ENCODE results near the gene DOCK6. TPM values are rescaled to one million over a fixed set of nuclear protein-coding genes. Genes with fewer than 3 reads are reported as not detected.
"Not testable (repeated sequence)": the region's sequence is repeated elsewhere in the genome, so short reads cannot be mapped to it uniquely, and the experiment has no call there.

Gene DOCK6
- total RNA-seq, 2 donors from 2014 or later, result 0.62 to 6.1 TPM

DNA sequence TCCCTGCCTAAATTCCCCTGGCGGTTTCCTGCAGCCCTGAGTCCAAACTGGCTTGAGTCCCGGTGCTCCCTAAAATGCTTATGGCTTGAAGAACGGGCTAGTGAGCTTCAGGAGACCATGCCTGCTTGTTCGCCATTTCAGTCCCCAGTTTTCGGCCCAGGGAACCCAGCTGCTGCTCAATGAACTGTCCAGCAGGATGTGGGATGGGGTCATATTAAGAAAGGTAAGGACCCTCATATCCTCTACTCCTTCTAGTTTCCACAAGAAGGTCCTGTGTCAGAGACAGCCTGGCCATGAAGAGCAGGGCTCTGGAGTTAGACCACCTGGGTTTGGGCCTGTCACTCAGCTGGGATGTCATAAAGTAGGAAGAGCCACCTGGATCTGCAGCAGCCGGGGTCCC, 89.7 kb downstream of the DOCK6 start:
- DNase-seq (no peak), ATAC-seq (no peak)
- Mint-ChIP-seq H3K4me1 (no peaks in the 10 kb centered on the region), H3K4me3 (no peak overlapping the region), H3K36me3 (ENCODE audit: low read depth) (no peaks in the 10 kb centered on the region), H3K27ac (no peak overlapping the region), H3K27me3 (peaks cover under 1% of the 10 kb centered on the region)
- no peaks in the 10 kb centered on the region for H3K9me3 ChIP-seq (ENCODE audit: control insufficient read depth, low read length, poor library complexity, severe bottlenecking)

DNA sequence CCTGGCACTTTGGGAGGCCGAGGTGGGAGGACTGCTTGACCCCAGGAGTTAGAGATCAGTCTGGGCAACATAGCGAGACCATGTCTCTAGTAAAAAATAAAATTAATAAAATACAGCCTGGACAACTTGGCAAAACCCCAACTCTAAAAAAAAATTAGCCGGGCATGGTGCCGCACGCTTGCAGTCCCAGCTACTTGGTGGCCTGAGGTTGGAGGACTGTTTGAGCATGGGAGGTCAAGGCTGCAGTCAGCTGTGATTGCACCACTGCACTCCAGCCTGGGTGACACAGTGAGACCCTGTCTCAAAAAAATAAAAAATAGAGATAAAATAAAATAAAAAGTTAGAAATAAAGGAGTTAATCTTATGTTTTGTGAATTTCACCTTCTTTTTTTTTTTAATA, 91.2 kb downstream of the DOCK6 start:
- Mint-ChIP-seq H3K4me3 (no peak overlapping the region), H3K27me3 (no peaks in the 10 kb centered on the region), H3K27ac (no peak overlapping the region), H3K4me1 (no peaks in the 10 kb centered on the region), H3K36me3 (ENCODE audit: low read depth) (no peaks in the 10 kb centered on the region)
- DNase-seq (no peak), ATAC-seq (no peak)
- H3K9me3 ChIP-seq (ENCODE audit: control insufficient read depth, low read length, poor library complexity, severe bottlenecking), result no peaks in the 10 kb centered on the region

DNA sequence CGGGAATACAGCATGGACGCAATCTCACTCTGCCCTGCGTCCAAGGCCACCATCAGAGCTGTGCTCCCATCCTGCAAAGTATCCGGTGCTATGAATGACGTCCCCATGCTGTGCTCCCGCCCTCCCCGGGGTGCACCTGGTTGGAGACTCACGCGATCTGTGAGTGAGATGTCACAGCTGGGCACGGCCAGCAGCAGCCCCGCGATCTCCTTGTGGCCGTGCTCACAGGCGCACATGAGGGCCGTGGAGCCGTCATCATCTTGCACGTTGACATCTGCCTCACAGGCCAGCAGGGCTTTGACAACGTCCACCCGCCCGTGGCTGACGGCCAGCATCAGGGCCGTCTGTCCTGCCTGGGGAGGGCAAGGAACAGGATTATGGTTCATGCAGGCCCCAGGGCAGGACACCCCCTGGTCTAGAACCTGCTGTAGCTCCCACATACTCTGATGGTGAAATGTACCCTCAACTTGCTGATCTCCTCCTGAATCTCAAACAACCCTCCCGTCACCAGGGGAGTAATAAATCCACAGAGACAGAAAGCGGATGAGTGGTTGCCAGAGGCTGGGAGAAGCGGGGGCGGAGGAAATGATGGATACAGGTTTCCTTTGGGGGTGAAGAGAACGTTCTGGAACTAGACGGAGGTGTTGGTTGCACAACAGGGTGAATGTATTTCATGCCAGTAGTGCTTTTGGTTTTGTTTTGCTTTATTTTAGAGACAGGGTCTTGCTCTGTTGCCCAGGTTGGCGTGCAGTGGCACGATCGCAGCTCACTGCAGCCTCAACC, 92.2 kb downstream of the DOCK6 start:
- Mint-ChIP-seq H3K4me3 (no peak overlapping the region), H3K27ac (no peak overlapping the region), H3K27me3 (no peaks in the 10 kb centered on the region), H3K4me1 (no peaks in the 10 kb centered on the region), H3K36me3 (ENCODE audit: low read depth) (no peaks in the 10 kb centered on the region)
- H3K9me3 ChIP-seq (ENCODE audit: control insufficient read depth, low read length, poor library complexity, severe bottlenecking), result no peaks in the 10 kb centered on the region
- no peak for DNase-seq
- no peak for ATAC-seq

DNA sequence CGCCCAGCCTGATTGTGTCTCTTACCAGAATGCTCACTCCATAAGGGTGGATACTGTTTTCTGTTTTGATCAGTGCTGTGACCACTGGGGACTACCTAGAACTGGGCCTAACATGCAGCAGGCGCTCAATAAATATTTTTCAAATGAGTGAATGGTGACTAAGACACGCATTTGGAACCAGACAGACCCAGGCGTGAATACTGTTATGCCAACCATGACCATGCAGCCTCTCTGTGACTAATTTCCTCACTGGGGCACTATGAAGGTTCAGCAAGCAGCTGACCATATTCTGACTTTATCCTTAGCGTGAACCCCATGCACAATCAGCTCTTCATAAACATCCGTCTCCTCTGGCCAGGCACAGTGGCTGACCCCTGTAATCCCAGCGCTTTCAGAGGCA, 93.8 kb downstream of the DOCK6 start:
- ATAC-seq (no peak), DNase-seq (no peak)
- H3K36me3 Mint-ChIP-seq (ENCODE audit: low read depth), result no peaks in the 10 kb centered on the region
- no peak overlapping the region for H3K4me3 Mint-ChIP-seq
- H3K27me3 Mint-ChIP-seq, result peaks cover 5% of the 10 kb centered on the region
- no peaks in the 10 kb centered on the region for H3K4me1 Mint-ChIP-seq
- H3K9me3 ChIP-seq (ENCODE audit: control insufficient read depth, low read length, poor library complexity, severe bottlenecking), result no peaks in the 10 kb centered on the region
- no peak overlapping the region for H3K27ac Mint-ChIP-seq

DNA sequence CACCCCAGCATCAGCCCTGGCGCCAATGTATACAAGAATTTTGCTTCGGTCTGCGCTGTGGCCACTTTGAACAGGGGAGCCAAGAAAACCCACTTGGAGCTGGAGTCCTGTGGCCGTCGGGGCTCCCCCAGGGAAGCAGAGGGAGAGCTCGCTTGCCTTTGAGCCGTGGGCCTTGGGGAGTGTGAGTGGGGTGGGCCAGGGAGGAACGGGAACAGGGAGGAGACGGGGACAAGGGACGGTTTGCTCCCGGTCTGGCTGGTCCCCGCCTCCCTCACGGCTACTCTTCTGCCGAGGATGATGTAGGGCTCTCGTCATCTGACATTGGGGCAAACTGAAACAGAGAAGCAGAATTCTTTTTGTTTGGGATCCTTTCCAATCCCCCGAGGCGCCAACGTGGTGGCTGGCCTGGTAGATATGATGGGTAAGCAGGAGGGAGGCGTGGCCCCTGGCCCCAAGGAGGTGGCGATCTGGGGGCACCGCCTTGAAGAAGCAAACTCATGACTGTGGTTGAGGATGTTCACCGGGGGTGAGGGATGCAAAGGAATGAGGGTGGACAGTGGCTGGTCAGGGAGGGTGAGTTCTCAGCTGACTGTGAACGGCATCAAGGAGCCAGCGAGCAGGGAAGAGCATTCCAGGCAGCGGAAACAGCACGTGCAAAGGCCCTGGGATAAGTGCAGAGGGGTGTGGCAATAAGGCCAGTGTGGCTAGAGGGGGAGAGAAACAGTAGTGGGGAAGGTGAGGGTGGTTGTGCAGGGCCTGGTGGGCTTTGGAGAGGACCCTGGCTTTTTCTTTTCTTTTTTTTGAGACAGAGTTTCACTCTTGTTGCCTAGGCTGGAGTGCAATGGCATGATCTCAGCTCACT, 95.8 kb downstream of the DOCK6 start:
- no peak overlapping the region for H3K4me3 Mint-ChIP-seq
- no peak for DNase-seq
- no peaks in the 10 kb centered on the region for H3K4me1 Mint-ChIP-seq
- H3K36me3 Mint-ChIP-seq (ENCODE audit: low read depth), result no peaks in the 10 kb centered on the region
- H3K27ac Mint-ChIP-seq, result no peak overlapping the region
- peaks cover 5% of the 10 kb centered on the region for H3K27me3 Mint-ChIP-seq
- no peaks in the 10 kb centered on the region for H3K9me3 ChIP-seq (ENCODE audit: control insufficient read depth, low read length, poor library complexity, severe bottlenecking)
- no peak for ATAC-seq

DNA sequence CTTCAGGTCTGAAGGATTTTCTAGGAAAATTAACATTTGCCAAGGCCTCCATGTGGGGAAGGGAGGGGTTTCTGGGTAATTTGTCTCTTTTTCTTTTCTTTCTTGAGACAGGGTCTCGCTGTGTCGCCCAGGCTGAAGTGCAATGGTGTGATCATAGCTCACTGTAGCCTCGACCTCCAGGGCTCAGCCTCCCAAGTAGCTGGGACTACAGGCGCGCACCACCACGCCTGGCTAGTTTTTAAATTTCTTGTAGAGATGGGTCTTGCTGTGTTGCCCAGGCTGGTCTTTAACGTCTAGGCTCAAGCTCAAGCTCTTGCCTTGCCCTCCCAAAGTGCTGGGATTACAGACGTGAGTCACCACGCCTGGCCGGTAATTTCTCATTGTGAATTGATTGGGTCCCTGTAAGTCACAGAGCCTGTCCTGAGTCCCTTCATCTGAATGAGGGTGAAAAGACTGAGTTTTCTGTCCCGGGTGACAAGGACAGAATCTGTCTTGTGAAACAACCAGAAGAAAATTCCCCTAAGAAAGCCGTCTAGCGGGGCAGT, 96.8 kb downstream of the DOCK6 start:
- Mint-ChIP-seq H3K4me1 (no peaks in the 10 kb centered on the region), H3K36me3 (ENCODE audit: low read depth) (no peaks in the 10 kb centered on the region), H3K27ac (no peak overlapping the region), H3K4me3 (no peak overlapping the region), H3K27me3 (peaks cover 5% of the 10 kb centered on the region)
- no peak for ATAC-seq
- no peaks in the 10 kb centered on the region for H3K9me3 ChIP-seq (ENCODE audit: control insufficient read depth, low read length, poor library complexity, severe bottlenecking)
- no peak for DNase-seq

DNA sequence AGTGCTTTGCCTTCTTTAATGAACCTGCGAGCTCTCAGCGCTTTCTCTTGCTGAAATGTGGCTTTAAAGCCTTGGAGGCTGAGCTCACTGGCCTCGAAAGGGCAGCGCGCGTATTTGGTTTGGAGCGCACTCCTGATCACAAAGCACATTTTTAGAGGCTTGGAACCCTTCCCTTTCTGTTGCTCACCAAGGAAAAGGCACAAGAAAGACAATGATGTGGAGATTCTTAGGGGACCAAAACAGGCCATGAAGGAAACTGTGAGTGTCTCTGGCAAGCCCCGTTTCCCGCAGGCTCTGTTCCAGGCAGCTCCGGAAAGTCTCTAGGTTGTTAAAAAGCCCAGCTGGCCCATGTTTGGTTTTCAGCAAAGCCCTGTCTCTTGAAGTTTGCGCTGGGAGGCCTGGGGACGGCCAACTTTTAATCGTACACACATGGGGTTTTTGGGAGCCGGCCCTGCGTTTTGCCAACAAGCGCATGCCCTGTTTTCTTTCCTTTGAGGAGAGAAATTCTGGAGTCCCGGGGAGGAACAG, 97.4 kb downstream of the DOCK6 start:
- Mint-ChIP-seq H3K27ac (no peak overlapping the region), H3K4me1 (no peaks in the 10 kb centered on the region), H3K36me3 (ENCODE audit: low read depth) (no peaks in the 10 kb centered on the region), H3K4me3 (no peak overlapping the region), H3K27me3 (peaks cover 5% of the 10 kb centered on the region)
- no peaks in the 10 kb centered on the region for H3K9me3 ChIP-seq (ENCODE audit: control insufficient read depth, low read length, poor library complexity, severe bottlenecking)
- ATAC-seq (no peak), DNase-seq (no peak)

DNA sequence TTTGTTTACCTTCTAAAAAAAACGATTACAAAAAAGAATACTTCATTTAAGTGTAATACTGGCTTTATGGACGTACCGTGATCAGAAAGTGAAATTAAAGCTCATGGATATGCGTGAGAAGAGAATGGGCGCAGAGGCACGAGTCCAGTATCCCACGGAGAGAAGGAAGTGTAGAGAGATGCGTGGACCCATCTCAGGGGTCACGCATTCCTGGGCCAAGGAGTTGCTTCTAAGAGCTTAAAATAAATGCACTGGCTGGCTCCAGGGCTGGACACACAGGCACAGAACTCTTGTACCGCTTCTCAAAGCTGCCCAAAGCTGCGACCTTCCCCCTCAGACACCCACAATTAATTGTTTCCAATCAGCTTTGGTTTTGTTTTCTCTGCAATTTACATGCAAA, 98.0 kb downstream of the DOCK6 start:
- Mint-ChIP-seq H3K27ac (no peak overlapping the region), H3K27me3 (peaks cover 5% of the 10 kb centered on the region), H3K36me3 (ENCODE audit: low read depth) (no peaks in the 10 kb centered on the region), H3K4me1 (no peaks in the 10 kb centered on the region), H3K4me3 (no peak overlapping the region)
- H3K9me3 ChIP-seq (ENCODE audit: control insufficient read depth, low read length, poor library complexity, severe bottlenecking), result no peaks in the 10 kb centered on the region
- ATAC-seq (no peak), DNase-seq (no peak)

DNA sequence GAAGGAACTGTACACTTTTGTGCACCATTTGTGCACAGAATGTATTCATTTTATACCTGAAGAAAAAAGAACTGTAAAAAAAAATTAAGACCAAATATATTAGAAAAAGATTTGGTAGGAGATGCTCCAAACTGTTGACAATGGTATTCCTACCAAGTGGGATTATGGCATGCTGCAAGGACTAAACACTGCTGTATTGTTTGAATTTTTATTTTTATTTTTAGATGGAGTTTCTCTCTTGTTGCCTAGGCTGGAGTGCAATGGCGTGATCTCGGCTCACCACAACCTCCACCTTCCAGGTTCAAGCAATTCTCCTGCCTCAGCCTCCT, 101.9 kb downstream of the DOCK6 start:
- ATAC-seq, result not testable (repeated sequence)

DNA sequence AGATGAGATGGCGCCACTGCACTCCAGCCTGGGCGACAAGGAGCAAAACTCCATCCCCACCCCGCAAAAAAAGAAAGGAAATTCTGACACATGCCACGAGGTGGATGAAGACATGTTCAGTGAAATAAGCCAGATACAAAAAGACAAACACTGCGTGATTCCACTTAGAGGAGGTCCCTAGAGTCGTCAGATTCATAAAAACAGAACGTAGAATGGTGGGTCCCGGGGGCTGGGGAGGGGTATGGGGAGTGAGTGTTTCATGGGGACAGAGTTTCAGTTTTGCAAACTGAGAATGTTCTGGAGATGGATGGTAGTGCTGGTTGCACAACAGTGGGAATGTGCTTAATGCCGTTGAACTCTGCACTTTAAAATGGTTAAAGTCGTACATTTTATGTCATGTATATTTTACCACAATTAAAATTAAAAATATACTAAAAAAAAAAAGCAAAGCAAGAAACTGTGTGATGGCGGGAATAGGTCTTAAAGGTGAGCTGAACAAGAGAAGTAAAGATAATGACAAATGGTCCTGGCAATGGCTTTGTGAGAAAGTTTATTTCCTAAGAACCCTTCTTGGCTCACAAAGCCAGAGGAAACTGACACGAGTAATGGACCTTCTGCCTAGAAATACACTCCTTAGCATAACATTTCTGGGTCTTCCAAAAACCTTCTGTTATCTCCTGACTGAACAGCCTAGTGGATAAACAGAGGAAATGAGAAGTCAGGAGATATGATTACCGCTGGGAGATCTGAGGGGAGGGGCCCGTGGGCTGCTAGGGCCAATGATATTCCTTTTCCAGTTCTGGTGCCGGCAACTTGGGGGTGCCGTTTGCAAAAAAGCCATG, 102.5 kb downstream of the DOCK6 start:
- no peak for DNase-seq
- no peaks in the 10 kb centered on the region for H3K9me3 ChIP-seq (ENCODE audit: control insufficient read depth, low read length, poor library complexity, severe bottlenecking)
- ATAC-seq, result no peak
- peaks cover 3% of the 10 kb centered on the region for H3K4me1 Mint-ChIP-seq
- peaks cover 3% of the 10 kb centered on the region for H3K27me3 Mint-ChIP-seq
- no peak overlapping the region for H3K4me3 Mint-ChIP-seq
- H3K36me3 Mint-ChIP-seq (ENCODE audit: low read depth), result no peaks in the 10 kb centered on the region
- no peak overlapping the region for H3K27ac Mint-ChIP-seq

More for the DNA sequence above, 101.9 kb downstream of the DOCK6 start:
- H3K4me3 Mint-ChIP-seq; H3K9me3 ChIP-seq (ENCODE audit: control insufficient read depth, low read length, poor library complexity, severe bottlenecking); H3K27me3 Mint-ChIP-seq; DNase-seq; H3K27ac Mint-ChIP-seq; H3K36me3 Mint-ChIP-seq (ENCODE audit: low read depth); H3K4me1 Mint-ChIP-seq: not testable (repeated sequence)

DNA sequence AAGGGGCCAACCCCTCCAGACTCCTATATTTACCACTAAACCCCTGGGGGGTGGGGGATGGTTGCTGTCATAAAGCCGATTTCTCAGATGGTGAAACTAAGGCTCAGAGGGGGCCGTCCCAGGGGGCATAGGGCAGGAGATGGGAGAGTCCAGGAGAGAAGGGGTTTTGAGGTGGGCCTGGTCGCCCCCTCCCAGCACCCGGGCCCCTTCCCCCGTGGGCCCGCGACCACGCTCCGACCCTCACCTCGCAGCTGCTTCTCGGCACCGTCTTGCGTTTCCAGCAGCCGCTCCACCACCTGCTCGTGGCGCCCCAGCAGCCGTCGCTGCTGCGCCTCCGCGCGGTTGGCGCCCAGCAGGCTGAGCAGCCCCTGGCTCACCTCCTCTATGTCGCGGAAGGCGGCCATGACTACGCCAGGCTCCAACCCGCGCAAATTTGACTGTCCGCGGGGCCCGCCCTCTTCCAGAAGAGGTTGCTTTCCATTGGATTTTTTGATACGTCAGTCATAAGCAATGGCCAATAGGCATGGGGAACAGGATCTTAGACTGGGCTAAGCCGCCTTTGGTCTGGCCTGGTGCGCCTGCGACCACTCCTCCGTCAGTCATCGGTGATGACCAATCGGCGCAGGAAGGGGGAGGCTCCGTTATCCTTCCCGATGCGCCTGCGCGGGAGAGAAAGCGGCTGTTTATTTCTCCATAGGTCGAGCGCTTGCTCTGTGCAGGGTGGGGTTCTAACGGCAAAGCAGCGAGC, 106.8 kb downstream of the DOCK6 start, which contains the start of gene SPC24:
SPC24 (minus strand) TSS at position 410 of the 748 bp plus-strand sequence; CDS start at position 404, 6 bp downstream.
- H3K27ac Mint-ChIP-seq, result peak within 1 kb of the TSS; percentile 88

DNA sequence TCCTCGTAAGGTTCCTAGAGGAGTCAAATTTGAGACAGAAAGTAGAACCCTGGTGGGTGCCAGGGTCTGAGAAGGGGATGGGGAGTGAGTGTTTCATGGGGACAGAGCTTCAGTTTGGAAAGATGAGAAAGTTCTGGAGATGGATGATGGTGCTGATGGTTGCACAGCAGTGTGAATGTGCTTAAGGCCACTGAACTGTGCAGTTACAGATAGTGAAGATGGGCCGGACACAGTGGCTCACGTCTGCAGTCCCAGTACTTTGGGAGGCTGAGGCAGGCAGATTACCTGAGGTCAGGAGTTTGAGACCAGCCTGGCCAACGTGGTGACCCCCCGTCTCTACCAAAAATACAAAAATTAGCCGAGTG, 107.7 kb downstream of the DOCK6 start:
- H3K27me3 Mint-ChIP-seq, result no peaks in the 10 kb centered on the region
- no peaks in the 10 kb centered on the region for H3K36me3 Mint-ChIP-seq (ENCODE audit: low read depth)
- H3K4me3 Mint-ChIP-seq, result peak overlapping the region; percentile 90
- DNase-seq (no peak), ATAC-seq (no peak)
- H3K9me3 ChIP-seq (ENCODE audit: control insufficient read depth, low read length, poor library complexity, severe bottlenecking), result no peaks in the 10 kb centered on the region
- peak overlapping the region; percentile 88 for H3K27ac Mint-ChIP-seq
- H3K4me1 Mint-ChIP-seq, result peaks cover 8% of the 10 kb centered on the region

More for the DNA sequence above, 106.8 kb downstream of the DOCK6 start, which contains the start of gene SPC24:
- ATAC-seq, result peak; percentile 98
- H3K9me3 ChIP-seq (ENCODE audit: control insufficient read depth, low read length, poor library complexity, severe bottlenecking), result no peaks in the 10 kb centered on the region
- no peaks in the 10 kb centered on the region for H3K27me3 Mint-ChIP-seq
- H3K4me3 Mint-ChIP-seq, result peak within 1 kb of the TSS; percentile 90
- peaks cover 8% of the 10 kb centered on the region for H3K4me1 Mint-ChIP-seq
- no peaks in the 10 kb centered on the region for H3K36me3 Mint-ChIP-seq (ENCODE audit: low read depth)
- peak; percentile 77 to 80 (median 79) for DNase-seq
